ENCODE data around the gene ADARB1. TPM values are rescaled to one million over a fixed set of nuclear protein-coding genes. Genes with fewer than 3 reads are reported as not detected.
"Not testable (repeated sequence)": the region's sequence is repeated elsewhere in the genome, so short reads cannot be mapped to it uniquely, and the experiment has no call there.

The ADARB1 gene
- total RNA-seq, 1 experiment from 2014 or later, result 31.9 TPM

DNA sequence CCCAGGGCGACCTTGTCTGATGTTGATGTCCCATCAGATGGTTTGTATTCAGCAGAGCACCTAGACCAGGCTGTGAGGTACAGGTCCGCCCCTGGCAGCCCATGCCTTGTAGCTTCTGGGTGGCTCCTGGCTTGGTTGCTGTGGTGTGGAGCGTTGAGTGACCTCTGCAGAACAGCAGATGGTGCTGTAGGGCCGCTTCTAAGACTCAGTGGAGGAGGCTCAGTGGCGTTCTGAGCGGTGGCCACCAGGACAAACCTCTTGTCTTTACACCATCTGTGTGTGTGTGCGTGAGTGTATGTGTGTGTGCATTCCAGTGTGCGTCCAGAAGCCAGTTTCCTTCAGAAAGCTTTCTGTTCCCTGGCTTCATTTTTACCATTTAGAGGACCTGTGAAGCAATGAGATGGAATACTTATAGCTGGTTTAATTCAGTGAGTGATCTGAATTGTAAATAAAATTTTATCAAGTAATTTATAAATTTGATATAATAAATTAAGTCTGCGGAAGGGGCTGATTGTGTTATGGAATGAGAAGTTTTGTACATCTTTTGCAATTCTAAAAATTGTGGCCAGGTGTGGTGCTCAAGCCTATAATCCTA, 66.1 kb downstream of the ADARB1 start:
- Histone ChIP-seq H3K36me3 (ENCODE audit: insufficient read depth, low read length, poor library complexity, severe bottlenecking) (no peaks in the 10 kb centered on the region), H3K4me1 (ENCODE audit: insufficient read depth, low read length, poor library complexity, severe bottlenecking) (peaks cover 16% of the 10 kb centered on the region), H3K27ac (ENCODE audit: low read depth, low read length, poor library complexity, severe bottlenecking) (no peak overlapping the region), H3K4me3 (ENCODE audit: low read depth, low read length, poor library complexity, severe bottlenecking) (no peak overlapping the region), H3K27me3 (replicated peaks; ENCODE audit: insufficient read depth, low read depth, low read length, poor library complexity) (no peaks in the 10 kb centered on the region), H3K9me3 (ENCODE audit: low read depth, low read length, poor library complexity, severe bottlenecking) (no peaks in the 10 kb centered on the region)
- POLR2A ChIA-PET (ENCODE audit: low non-redundant PET), result no interaction called here
- BruUV-seq (replicated peaks), result no TSS peak
- TF ChIP-seq, protein P1, sequence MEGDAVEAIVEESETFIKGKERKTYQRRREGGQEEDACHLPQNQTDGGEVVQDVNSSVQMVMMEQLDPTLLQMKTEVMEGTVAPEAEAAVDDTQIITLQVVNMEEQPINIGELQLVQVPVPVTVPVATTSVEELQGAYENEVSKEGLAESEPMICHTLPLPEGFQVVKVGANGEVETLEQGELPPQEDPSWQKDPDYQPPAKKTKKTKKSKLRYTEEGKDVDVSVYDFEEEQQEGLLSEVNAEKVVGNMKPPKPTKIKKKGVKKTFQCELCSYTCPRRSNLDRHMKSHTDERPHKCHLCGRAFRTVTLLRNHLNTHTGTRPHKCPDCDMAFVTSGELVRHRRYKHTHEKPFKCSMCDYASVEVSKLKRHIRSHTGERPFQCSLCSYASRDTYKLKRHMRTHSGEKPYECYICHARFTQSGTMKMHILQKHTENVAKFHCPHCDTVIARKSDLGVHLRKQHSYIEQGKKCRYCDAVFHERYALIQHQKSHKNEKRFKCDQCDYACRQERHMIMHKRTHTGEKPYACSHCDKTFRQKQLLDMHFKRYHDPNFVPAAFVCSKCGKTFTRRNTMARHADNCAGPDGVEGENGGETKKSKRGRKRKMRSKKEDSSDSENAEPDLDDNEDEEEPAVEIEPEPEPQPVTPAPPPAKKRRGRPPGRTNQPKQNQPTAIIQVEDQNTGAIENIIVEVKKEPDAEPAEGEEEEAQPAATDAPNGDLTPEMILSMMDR (conservative IDR thresholded peaks at IDR 0.05; ENCODE audit: low read depth, low read length), result peak; percentile 93
- TF ChIP-seq EZH2 (IDR thresholded peaks at IDR 0.05; ENCODE audit: borderline replicate concordance, low read depth, low read length, poor library complexity, severe bottlenecking), result no peak
- CTCF ChIA-PET, result interaction anchor here (0.5 to 2.2 kb wide), 11 partner anchors 10 to 450 kb away, joined by 3 to 9 read pairs (median 4); partner anchors contain the start of gene POFUT2
- DNase-seq (ENCODE audit: low spot score), result peak; percentile 92
- intact Hi-C loops (cut with micrococcal nuclease; ENCODE audit: unreplicated experiment), result loop anchor here (1.0 to 10.0 kb wide), 3 partner anchors 152 to 684 kb away; no protein-coding TSS in a partner anchor

- POLR2A ChIA-PET (ENCODE audit: low non-redundant PET); H3K9me3 ChIP-seq (ENCODE audit: low read depth, low read length, poor library complexity, severe bottlenecking); H3K27me3 ChIP-seq (replicated peaks; ENCODE audit: insufficient read depth, low read depth, low read length, poor library complexity); DNase-seq (ENCODE audit: low spot score); H3K36me3 ChIP-seq (ENCODE audit: insufficient read depth, low read length, poor library complexity, severe bottlenecking); H3K27ac ChIP-seq (ENCODE audit: low read depth, low read length, poor library complexity, severe bottlenecking); BruUV-seq (replicated peaks); H3K4me3 ChIP-seq (ENCODE audit: low read depth, low read length, poor library complexity, severe bottlenecking): not testable (repeated sequence)
- intact Hi-C loops (cut with micrococcal nuclease; ENCODE audit: unreplicated experiment), result loop anchor here (1.0 to 10.0 kb wide), 3 partner anchors 151 to 684 kb away; no protein-coding TSS in a partner anchor
- CTCF ChIA-PET, result interaction anchor here (0.5 to 2.2 kb wide), 9 partner anchors 10 to 450 kb away, joined by 3 to 9 read pairs (median 5); partner anchors contain the start of gene POFUT2
- H3K4me1 ChIP-seq (ENCODE audit: insufficient read depth, low read length, poor library complexity, severe bottlenecking), result peaks cover 16% of the 10 kb centered on the region
Measured at GRCh38 chr21:45140944-45141343, 66.6 kb downstream of the ADARB1 start.

- POLR2A ChIA-PET (ENCODE audit: low non-redundant PET), result no interaction called here
Measured at GRCh38 chr21:45141507-45141906, 67.1 kb downstream of the ADARB1 start.

More at GRCh38 chr21:45141507-45141906, 67.1 kb downstream of the ADARB1 start:
- Histone ChIP-seq H3K4me1 (ENCODE audit: insufficient read depth, low read length, poor library complexity, severe bottlenecking) (peaks cover 10% of the 10 kb centered on the region), H3K9me3 (ENCODE audit: low read depth, low read length, poor library complexity, severe bottlenecking) (no peaks in the 10 kb centered on the region), H3K36me3 (ENCODE audit: insufficient read depth, low read length, poor library complexity, severe bottlenecking) (no peaks in the 10 kb centered on the region), H3K4me3 (ENCODE audit: low read depth, low read length, poor library complexity, severe bottlenecking) (no peak overlapping the region), H3K27me3 (replicated peaks; ENCODE audit: insufficient read depth, low read depth, low read length, poor library complexity) (no peaks in the 10 kb centered on the region), H3K27ac (ENCODE audit: low read depth, low read length, poor library complexity, severe bottlenecking) (no peak overlapping the region)
- CTCF ChIA-PET, result interaction anchor here (2.2 kb wide), 1 partner anchor 149 kb away, joined by 9 read pairs; no protein-coding TSS in a partner anchor
- no peak for DNase-seq (ENCODE audit: low spot score)
- intact Hi-C loops (cut with micrococcal nuclease; ENCODE audit: unreplicated experiment), result loop anchor here (5.0 to 10.0 kb wide), 2 partner anchors 151 to 683 kb away; no protein-coding TSS in a partner anchor
- no peak for TF ChIP-seq EZH2 (IDR thresholded peaks at IDR 0.05; ENCODE audit: borderline replicate concordance, low read depth, low read length, poor library complexity, severe bottlenecking)
- TF ChIP-seq, protein P1 (conservative IDR thresholded peaks at IDR 0.05; ENCODE audit: low read depth, low read length), result no peak
- BruUV-seq (replicated peaks), result no TSS peak
